Measurements from ENCODE around the gene MCAM. TPM values are rescaled to one million over a fixed set of nuclear protein-coding genes. Genes with fewer than 3 reads are reported as not detected.

Gene MCAM
- total and polyA plus RNA-seq, 2 of the 8 experiments (the other 6 are each of a cell fraction or from before 2014, with no cell fraction given): 22.4 to 32.2 TPM

DNA sequence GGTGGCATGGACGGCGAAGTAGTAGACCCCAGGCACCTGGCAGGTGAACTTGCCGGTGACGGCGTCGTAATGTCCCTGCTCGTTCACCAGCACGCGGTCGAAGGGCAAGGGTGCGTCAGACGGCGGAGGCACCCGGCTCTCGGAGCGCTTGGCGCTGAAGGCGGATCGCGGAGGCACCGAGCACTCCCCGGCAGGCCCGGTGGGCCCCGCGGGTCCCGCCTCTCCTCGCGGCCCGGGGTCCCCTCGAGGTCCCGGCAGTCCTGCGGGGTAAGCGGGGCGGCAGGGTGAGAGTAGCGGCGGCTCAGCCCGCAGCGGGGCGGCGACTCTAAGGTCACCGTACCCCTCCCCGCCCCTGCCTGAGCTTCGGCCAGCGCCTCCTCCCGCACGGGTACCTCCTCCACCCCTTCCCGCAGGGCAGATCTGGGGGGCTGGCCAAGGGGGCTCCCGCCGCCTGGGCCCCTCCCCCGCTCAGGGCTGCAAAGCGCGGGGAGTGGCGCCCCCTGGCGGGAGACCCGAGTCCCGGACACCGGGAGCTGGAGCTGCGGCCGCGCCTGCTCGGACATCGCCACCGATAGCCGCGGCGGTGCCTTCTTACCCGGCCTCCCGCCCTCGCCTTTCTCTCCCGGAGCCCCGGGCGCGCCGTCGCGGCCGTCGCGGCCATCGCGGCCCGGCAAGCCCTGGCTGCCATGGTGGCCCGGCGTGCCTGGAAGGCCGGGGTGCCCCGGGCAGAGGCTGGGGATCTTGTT is 22.8 kb upstream of the MCAM start:
- Histone ChIP-seq H2AK5ac (ENCODE audit: low read depth, low read length) (0 out of 2 replicates have a peak overlapping the region, but pooled peaks have one; percentile 94), H3K27ac (ENCODE audit: low read depth, low read length) (no peak overlapping the region), H4K91ac (replicated peaks; ENCODE audit: insufficient read length, low read length) (peak overlapping the region; percentile 46), H2BK15ac (ENCODE audit: low read length) (peak overlapping the region; percentile 61; the same call in 1 of the 2 replicates), H3K4ac (replicated peaks; ENCODE audit: insufficient read length, low read depth, low read length) (peak overlapping the region; percentile 73), H3K4me2 (ENCODE audit: insufficient read depth in 1 of 2, low read depth in 2 of 2, low read length in 2 of 2) (peak overlapping the region; percentile 56 to 76), H4K20me1 (replicated peaks in 1 of 2; ENCODE audit: control insufficient read depth in 1 of 2, insufficient read depth in 2 of 2, low read length in 2 of 2) (peaks cover 3 to 16% of the 10 kb centered on the region in 2 experiments), H2BK12ac (ENCODE audit: low read depth, low read length) (peak overlapping the region; percentile 75; the same call in 1 of the 2 replicates), H2BK20ac (ENCODE audit: low read length) (no peak overlapping the region), H3K27me3 (replicated peaks in 1 of 4; ENCODE audit: control insufficient read depth in 3 of 4, extremely low read depth in 1 of 4, insufficient read depth in 3 of 4, low read length in 3 of 4) (peaks cover 12 to 42% (median 33%) of the 10 kb centered on the region in 4 experiments), H2BK5ac (ENCODE audit: low read depth, low read length) (no peak overlapping the region), H3K79me1 (ENCODE audit: low read depth, low read length) (peaks cover 12% of the 10 kb centered on the region), H3K56ac (replicated peaks; ENCODE audit: insufficient read length, low read depth, low read length) (peak overlapping the region; percentile 40), H3K14ac (ENCODE audit: insufficient read length) (no peak overlapping the region), H3K4me1 (replicated peaks in 1 of 4; ENCODE audit: control insufficient read depth in 3 of 4, insufficient read depth in 4 of 4, low read length in 3 of 4) (peaks cover 5 to 37% (median 28%) of the 10 kb centered on the region in 4 experiments), H3K9ac (replicated peaks in 1 of 4; ENCODE audit: extremely low read depth in 1 of 4, low read depth in 3 of 4, low read length in 3 of 4) (no peak overlapping the region), H3K23me2 (ENCODE audit: low read depth, low read length) (peaks cover 20% of the 10 kb centered on the region; the same call in 1 of the 2 replicates), H4K5ac (ENCODE audit: insufficient read length, low read depth, low read length) (peak overlapping the region; percentile 44), H3K9me3 (ENCODE audit: insufficient read depth in 2 of 2, low read depth in 1 of 2, low read length in 1 of 2) (no peaks in the 10 kb centered on the region), H2AFZ (ENCODE audit: low read length) (no peak overlapping the region; the same call in 1 of the 2 replicates), H3K18ac (ENCODE audit: extremely low read depth, low read length) (peak overlapping the region; percentile 83), H3K23ac (ENCODE audit: insufficient read length) (no peak overlapping the region), H3K4me3 (ENCODE audit: extremely low read depth in 1 of 4, insufficient read depth in 2 of 4, low read depth in 3 of 4, low read length in 4 of 4) (peak overlapping the region; percentile 34 to 69 (median 43)), H3K36me3 (ENCODE audit: control insufficient read depth in 2 of 4, insufficient read depth in 4 of 4, low read length in 3 of 4) (peaks cover 0 to 6% (median 2%) of the 10 kb centered on the region in 4 experiments; a peak in 1 of 8 replicates), H3K79me2 (ENCODE audit: control insufficient read depth in 1 of 2, insufficient read depth in 2 of 2, low read length in 2 of 2) (peaks cover 5 to 24% of the 10 kb centered on the region in 2 experiments; a peak in 3 of 4 replicates), H2BK120ac (replicated peaks; ENCODE audit: low read depth, low read length) (no peak overlapping the region), H4K8ac (ENCODE audit: extremely low read depth, insufficient read depth, low read length) (no peak overlapping the region)
- WGBS, 2 experiments (ENCODE audit: extremely low coverage in 1 of 2, insufficient coverage in 1 of 2, insufficient read length in 1 of 2, insufficient replicate concordance in 2 of 2, low coverage in 1 of 2, low lambda C conversion rate in 2 of 2, missing lambda C conversion rate in 1 of 2): 2% methylated on average over 67 of the region's 86 CpGs; no CpG with 5 or more reads in 1 of the 2 experiments
- FAIRE-seq: no peak
- CTCF ChIA-PET (ENCODE audit: partially characterized antibody): interaction anchor here (0.5 to 20.0 kb wide), 15 partner anchors 9 to 248 kb away, joined by 3 to 463 read pairs (median 4); partner anchors contain the start of genes MCAM and USP2
- POLR2A ChIA-PET (ENCODE audit: partially characterized antibody): interaction anchor here (0.5 to 3.4 kb wide), 8 partner anchors 13 to 137 kb away, joined by 3 to 19 read pairs (median 4); partner anchors contain the start of gene MCAM
- peak in 1 of 2 experiments; percentile 94 for DNase-seq (ENCODE audit: low read depth in 1 of 2, low spot score in 2 of 2)
- TF ChIP-seq TCF12 (IDR thresholded peaks at IDR 0.05; ENCODE audit: low read depth, low read length) (0 out of 2 replicates have a peak, but pooled peaks have one; percentile 33), POLR2AphosphoS5 (IDR thresholded peaks at IDR 0.05; ENCODE audit: low read depth, low read length) (no peak), ZNF274 (IDR thresholded peaks at IDR 0.05; ENCODE audit: borderline replicate concordance, extremely low read depth, low read length) (no peak), RAD21 (IDR thresholded peaks at IDR 0.05 in 1 of 2, conservative IDR thresholded peaks at IDR 0.05 in 1 of 2; ENCODE audit: low read depth in 2 of 2, low read length in 2 of 2) (peak; percentile 54 to 70), SP1 (IDR thresholded peaks at IDR 0.05; ENCODE audit: low read depth, low read length) (0 out of 2 replicates have a peak, but pooled peaks have one; percentile 8), CREB1 (IDR thresholded peaks at IDR 0.05) (no peak), POU5F1 (IDR thresholded peaks at IDR 0.05; ENCODE audit: low read depth, low read length) (no peak), CHD2 (IDR thresholded peaks at IDR 0.05; ENCODE audit: low read length) (no peak), SIRT6 (IDR thresholded peaks at IDR 0.05; ENCODE audit: low read length) (no peak), MAFK (IDR thresholded peaks at IDR 0.05; ENCODE audit: low read depth, low read length) (no peak), SAP30 (IDR thresholded peaks at IDR 0.05; ENCODE audit: insufficient read depth, insufficient replicate concordance, low read length) (no peak), NANOG (IDR thresholded peaks at IDR 0.05; ENCODE audit: insufficient read depth, low read depth, low read length, poor library complexity, severe bottlenecking) (no peak)
